NCI-H187 treated with DMSO at 0.1 percent for 48 hours (cell line): ENCODE data around the gene KTI12.
"Not testable (repeated sequence)": the region's sequence is repeated elsewhere in the genome, so short reads cannot be mapped to it uniquely, and the experiment has no call there.

Experiments
- DNase-seq: peaks from one replicate; lab custom pipeline; 2025; lab: John Stamatoyannopoulos, UW

KTI12 gene

GRCh38 chr1:52041551-52042185 is 8.1 kb upstream of the KTI12 start:
- no peak for DNase-seq

DNA sequence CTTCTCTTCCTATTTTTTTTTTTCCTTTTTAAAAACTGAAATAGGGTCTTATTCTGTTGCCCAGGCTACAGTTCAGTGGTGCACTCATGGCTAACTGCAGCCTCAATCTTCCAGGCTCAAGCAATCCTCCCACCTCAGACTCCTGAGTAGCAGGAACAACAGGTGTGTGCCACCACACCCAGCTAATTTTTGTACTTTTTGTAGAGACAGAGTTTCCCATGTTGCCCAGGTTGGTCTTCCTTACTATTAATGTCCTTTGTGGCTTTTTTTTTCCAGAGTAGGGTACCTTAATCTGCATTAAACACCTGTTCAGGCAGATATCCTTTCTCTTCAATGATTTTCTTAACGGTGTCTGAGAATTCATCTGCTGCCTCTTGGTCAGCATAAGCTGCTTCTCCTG is 4.3 kb upstream of the KTI12 start:
- DNase-seq = no peak

- no peak for DNase-seq
Measured at GRCh38 chr1:52037402-52037814, 3.8 kb upstream of the KTI12 start.

DNA sequence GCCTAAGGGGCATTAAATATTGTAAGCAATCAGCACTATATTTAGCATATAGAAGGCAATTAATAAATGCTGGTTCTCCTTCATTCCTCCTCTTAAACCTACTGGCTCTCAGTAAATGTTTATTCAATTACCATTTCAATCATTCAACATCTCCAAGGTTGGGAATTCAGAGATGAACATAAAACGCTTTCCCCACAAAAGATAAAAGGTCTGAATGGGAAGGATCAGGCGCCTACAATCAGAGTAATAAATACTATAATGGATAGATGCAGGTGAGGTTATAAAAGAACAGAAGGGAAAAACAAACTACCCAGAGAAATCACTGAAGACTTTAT is 407 bp upstream of the KTI12 start:
- DNase-seq = no peak

GRCh38 chr1:52032785-52033131 is 852 bp downstream of the KTI12 start:
- no peak for DNase-seq

GRCh38 chr1:52032124-52032784 is 1.4 kb downstream of the KTI12 start:
- no peak for DNase-seq

GRCh38 chr1:52028839-52029238 is 4.8 kb downstream of the KTI12 start:
- DNase-seq = not testable (repeated sequence)

DNA sequence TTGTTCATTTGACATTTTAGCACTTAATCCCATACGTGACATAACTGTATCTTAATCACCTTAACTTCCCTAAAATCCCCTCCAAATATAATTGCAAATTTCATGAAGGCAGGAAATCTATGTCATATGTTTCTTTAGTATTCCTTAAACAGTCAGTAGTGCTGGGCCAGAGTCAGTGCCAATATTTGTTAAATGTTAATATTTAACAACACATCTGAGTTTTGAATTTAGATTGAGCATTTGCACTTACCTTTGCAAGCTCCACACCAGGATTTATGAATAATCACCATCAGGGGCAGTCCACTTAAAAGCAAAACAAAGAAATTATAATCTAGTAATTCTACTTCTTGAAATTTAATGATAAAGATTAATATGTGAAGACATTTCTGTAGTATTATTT is 5.3 kb downstream of the KTI12 start:
- DNase-seq = no peak

- DNase-seq = no peak
Measured at GRCh38 chr1:52026278-52026677, 7.3 kb downstream of the KTI12 start.

- DNase-seq = no peak
Measured at GRCh38 chr1:52022133-52022532, 11.5 kb downstream of the KTI12 start.

DNA sequence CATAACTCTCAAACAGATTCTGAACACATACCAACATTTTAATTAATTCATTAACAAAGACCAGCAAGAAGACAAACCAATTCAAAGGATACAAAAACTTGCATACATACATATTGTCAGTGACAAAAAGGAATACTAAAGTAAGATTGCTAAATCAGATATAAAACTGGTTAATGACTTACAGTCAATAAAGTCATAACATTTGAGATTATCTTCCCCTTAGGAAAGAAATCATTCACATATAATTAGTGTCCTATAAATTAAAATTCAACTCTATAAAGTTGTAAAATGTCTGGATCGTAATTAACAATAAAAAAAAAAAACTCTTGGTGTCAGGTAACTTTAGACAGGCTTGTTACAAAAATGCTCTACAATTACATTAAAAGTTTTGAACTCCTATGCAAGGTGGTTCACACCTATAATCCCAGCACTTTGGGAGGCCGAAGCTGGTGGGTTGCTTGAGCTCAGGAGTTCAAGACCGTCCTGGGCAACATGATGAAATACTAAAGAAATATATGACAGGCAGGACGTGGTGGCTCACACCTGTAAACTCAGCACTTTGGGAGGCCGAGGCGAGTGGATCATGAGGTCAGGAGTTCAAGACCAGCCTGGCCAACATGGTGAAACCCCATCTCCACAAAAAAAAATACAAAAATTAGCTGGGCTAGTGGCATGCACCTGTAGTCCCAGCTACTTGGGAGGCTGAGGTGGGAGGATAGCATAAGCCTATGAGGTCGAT is 25.4 kb downstream of the KTI12 start:
- no peak for DNase-seq

- no peak for DNase-seq
Measured at GRCh38 chr1:52007215-52008002, 26.2 kb downstream of the KTI12 start.

DNA sequence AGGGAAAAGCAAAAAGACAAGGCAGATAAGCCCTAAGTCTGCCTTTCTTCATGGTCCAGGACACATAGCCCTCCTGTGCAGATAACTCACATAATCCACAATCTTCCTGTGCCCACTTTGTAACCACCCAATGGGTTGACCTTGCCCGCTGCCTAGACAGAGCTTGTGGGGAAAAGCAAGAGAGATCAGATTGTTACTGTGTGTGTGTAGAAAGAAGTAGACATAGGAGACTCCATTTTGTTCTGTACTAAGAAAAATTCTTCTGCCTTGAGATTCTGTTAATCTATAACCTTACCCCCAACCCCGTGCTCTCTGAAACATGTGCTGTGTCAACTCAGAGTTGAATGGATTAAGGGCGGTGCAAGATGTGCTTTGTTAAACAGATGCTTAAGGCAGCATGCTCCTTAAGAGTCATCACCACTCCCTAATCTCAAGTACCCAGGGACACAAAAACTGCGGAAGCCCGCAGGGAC is 27.5 kb downstream of the KTI12 start:
- DNase-seq = not testable (repeated sequence)

DNA sequence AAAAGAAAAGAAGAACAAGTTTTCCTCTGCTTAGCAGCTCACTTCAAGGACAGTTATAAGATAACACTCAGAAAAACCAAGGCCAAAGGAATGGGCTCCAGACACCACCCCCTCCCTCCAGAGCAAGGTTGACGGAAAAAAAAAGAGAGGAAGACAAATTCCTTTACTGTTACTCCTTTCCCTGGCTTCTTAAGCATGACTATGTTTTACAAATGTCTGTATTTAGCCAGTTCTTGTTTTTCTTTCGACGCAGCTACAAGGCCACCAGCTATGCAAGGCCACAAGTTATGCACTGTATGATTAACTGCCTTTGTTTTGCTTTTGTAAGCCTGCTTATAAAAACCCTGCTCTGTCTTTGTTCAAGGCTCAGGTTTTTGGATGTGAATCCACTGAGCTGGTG is 28.1 kb downstream of the KTI12 start:
- not testable (repeated sequence) for DNase-seq

- no peak for DNase-seq
Measured at GRCh38 chr1:52003877-52004276, 29.7 kb downstream of the KTI12 start.

GRCh38 chr1:52002038-52002917 is 31.3 kb downstream of the KTI12 start:
- DNase-seq = peak; percentile 79

DNA sequence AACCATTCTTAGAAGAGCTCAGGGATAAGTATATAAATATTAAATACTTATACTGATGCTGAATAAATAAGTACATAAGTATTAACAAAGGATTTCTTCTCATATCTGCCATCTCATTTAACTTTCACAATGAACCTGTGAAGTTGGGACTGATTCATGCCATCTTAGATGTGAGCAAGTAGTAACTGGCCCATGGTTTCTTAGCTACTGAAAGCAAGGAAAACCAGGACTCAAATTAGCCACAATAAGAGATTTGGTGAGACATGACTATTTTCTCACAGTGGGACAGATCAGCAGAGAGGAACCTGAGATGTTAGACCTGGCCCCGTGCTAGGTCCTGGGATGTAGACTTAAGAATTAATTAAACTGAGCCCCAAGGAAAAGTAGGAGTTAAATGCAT is 34.9 kb downstream of the KTI12 start:
- DNase-seq = no peak

- no peak for DNase-seq
Measured at GRCh38 chr1:51997974-51998382, 35.6 kb downstream of the KTI12 start.

DNA sequence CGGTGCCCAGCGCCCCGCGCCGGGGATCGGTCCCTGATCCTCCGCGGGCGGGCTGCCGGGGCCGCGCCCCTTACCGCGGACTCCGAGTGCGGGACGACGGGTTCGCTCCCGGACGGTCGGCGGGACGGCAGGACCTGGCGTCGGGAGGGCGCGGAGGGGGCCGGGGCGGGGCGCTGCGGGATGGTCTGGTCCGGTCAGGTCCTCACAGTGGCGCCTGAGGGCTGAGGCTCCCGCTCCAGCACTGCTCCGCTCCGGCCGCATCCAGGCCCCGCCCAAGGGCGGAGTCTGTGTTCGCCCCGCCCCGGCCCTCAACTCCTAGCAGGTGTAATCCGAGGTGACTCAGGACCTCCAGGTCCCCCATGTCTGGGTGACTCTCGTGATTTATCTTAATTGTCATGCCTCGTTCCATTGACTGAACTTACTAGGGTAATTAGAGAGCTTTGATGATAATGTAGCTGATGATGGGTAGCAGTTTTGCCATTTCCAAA is 43.1 kb downstream of the KTI12 start, which contains the start of gene RAB3B:
RAB3B (minus strand) TSS at position 223 of the 488 bp plus-strand sequence. CDS start 13,583 bp downstream, outside the sequence.
- DNase-seq = peak; percentile 52

DNA sequence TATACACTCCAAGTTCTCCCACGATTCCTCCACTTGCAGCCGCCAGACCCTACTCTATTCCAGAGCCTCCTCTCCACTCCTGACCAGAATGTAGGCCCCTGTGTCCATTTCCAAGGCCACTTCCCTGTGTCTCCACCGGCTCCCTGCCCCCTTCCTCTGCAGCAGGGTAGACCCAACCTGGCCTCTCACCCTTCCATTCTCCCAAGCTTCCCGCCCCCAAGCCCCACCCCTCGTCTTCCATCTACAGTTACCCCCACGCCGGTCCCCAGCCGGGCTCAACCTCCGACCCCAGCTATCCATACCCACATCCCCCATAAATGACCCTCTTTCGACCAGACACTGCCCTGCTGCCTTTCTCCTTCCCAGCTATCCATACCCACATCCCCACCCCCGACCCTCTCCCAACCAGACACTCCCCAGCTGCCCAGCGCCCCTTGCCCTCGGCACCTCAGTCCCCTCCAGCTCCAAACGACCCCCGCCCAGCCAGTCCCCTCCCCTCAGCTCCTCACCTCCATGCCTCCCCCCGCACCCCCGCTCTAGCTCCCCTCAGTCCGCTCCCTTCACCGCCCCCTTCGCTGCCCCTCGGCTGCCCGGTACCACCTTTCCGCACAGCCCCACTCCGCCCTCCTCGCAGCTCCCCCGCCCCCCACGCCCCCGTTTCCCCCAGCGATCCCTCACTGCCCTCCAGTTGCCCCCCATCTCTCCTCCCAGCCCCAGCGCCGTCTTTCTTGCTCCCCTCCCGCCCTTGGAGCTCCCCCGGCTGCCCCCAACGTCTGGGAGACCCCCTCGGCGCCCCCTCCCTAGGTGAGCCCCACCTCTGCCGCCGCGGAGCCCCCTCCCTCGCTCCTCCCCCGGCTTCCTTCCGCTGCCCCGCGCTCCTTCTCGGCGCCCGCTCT is 43.8 kb downstream of the KTI12 start:
- no peak for DNase-seq
